HCT116 (cell line): ENCODE measurements around the gene DIAPH3. TPM values are rescaled to one million over a fixed set of nuclear protein-coding genes. Genes with fewer than 3 reads are reported as not detected.

ENCODE experiments used
- ATAC-seq: fragments of 200-7000 bp; cut with Tn5 transposase; 2 replicates; pipeline ENCODE4 v1.9.1; 2020; ENCODE audit warnings: mild to moderate bottlenecking, moderate library complexity
- BruUV-seq: library from RNA; stranded (reverse); fragments of 400-500 nt; replicated peaks from 2 replicates; lab custom pipeline; 2021; lab: Mats Ljungman, UMichigan
- CTCF ChIA-PET: fragments of 300-600 bp; sonication (Branson Sonifier 250); formaldehyde crosslinking; loops from one replicate; lab custom pipeline; 2021; ENCODE audit warnings: antibody characterized with exemption; lab: Charles Lee
- POLR2A ChIA-PET: fragments of 300-600, 350-600 bp; sonication (Branson Sonifier 250); formaldehyde crosslinking; loops from one replicate; lab custom pipeline; 2021; ENCODE audit warnings: antibody characterized with exemption; lab: Charles Lee
- RAD21 ChIA-PET, 2 experiments: fragments of 300-600 bp; sonication (Branson Sonifier 250); formaldehyde crosslinking; loops; one replicate each; lab custom pipeline; 2023; ENCODE audit warnings: low total read pairs in 2 of 2; ENCODE audit not compliant: uncharacterized antibody in 2 of 2, unreplicated experiment in 2 of 2, low non-redundant PET in 1 of 2; lab: Charles Lee
- DNase-seq: peaks from one replicate; pipeline ENCODE4 v3.0.0-alpha.2; 2010; ENCODE audit warnings: low read depth, low spot score
- H2AFZ ChIP-seq: fragments of 200-600 bp; shearing (Covaris generic), sonication (generic); 2 replicates; pipeline ENCODE4 v1.6.1; 2017; ENCODE audit warnings: low read depth, mixed run types, mixed read lengths, antibody characterized with exemption, low read length; ENCODE audit not compliant: poor library complexity, severe bottlenecking
- H3K27ac ChIP-seq: 2 replicates; pipeline ENCODE4 v1.5.1; 2012; ENCODE audit warnings: low read depth, low read length
- H3K27me3 ChIP-seq: fragments of 200-600 bp; sonication (generic); 2 replicates; pipeline ENCODE4 v1.6.1; 2016; ENCODE audit warnings: mixed run types, low read length, mixed read lengths; ENCODE audit not compliant: insufficient read depth
- H3K36me3 ChIP-seq, 2 experiments: fragments of 200-500 bp in 1 of 2; fragments of 200-600 bp in 1 of 2; sonication (Bioruptor generic) in 1 of 2; sonication (generic) in 1 of 2; 2 replicates each; pipeline versions ENCODE4 v1.5.1 to v1.6.1; 2014 to 2016; ENCODE audit warnings: low read length in 2 of 2, inconsistent platforms in 1 of 2, mixed read lengths in 1 of 2, mixed run types in 1 of 2; ENCODE audit not compliant: insufficient read depth in 2 of 2, control insufficient read depth in 1 of 2
- H3K4me1 ChIP-seq, 2 experiments: fragments of 200-600 bp in 1 of 2; sonication (generic) in 1 of 2; 2 replicates each; pipeline versions ENCODE4 v1.5.1 to v1.6.1; 2012 to 2017; ENCODE audit warnings: low read length in 2 of 2, inconsistent platforms in 1 of 2, mild to moderate bottlenecking in 1 of 2, mixed read lengths in 1 of 2, mixed run types in 1 of 2, moderate library complexity in 1 of 2; ENCODE audit not compliant: insufficient read depth in 2 of 2, control insufficient read depth in 1 of 2
- H3K4me2 ChIP-seq: fragments of 200-600 bp; sonication (generic); 2 replicates; pipeline ENCODE4 v1.6.1; 2017; ENCODE audit warnings: mixed run types, low read length, mixed read lengths
- H3K4me3 ChIP-seq, 2 experiments: fragments of 200-600 bp in 1 of 2; sonication (generic) in 1 of 2; replicated peaks in 1 of 2; 2 replicates each; pipeline ENCODE4 v1.5.1; 2011 to 2016; ENCODE audit warnings: low read length in 2 of 2, control low read depth in 1 of 2, low read depth in 1 of 2, mild to moderate bottlenecking in 1 of 2, mixed read lengths in 1 of 2, mixed run types in 1 of 2
- H3K79me2 ChIP-seq: fragments of 200-600 bp; sonication (generic); 2 replicates; pipeline ENCODE4 v1.6.1; 2017; ENCODE audit warnings: mild to moderate bottlenecking, mixed run types, low read length, moderate library complexity, mixed read lengths; ENCODE audit not compliant: insufficient read depth
- H3K9ac ChIP-seq: fragments of 200-600 bp; sonication (generic); 2 replicates; pipeline ENCODE4 v1.6.1; 2016; ENCODE audit warnings: low read length, mixed read lengths
- H3K9me2 ChIP-seq: fragments of 200-600 bp; sonication (generic), shearing (Covaris generic); 2 replicates; pipeline ENCODE4 v1.6.1; 2017; ENCODE audit warnings: mixed run types, mild to moderate bottlenecking, moderate library complexity; ENCODE audit not compliant: insufficient read depth
- H3K9me3 ChIP-seq, 2 experiments: fragments of 200-500 bp in 1 of 2; fragments of 200-600 bp in 1 of 2; sonication (Bioruptor generic) in 1 of 2; sonication (generic) in 1 of 2; 2 replicates each; pipeline ENCODE4 v1.6.1; 2014 to 2017; ENCODE audit warnings: low read length in 2 of 2, mixed read lengths in 2 of 2, inconsistent platforms in 1 of 2, low read depth in 1 of 2, mild to moderate bottlenecking in 1 of 2, mixed run types in 1 of 2, moderate library complexity in 1 of 2; ENCODE audit not compliant: control insufficient read depth in 1 of 2, insufficient read depth in 1 of 2
- H4K20me1 ChIP-seq: fragments of 200-600 bp; sonication (generic), shearing (Covaris generic); 2 replicates; pipeline ENCODE4 v1.6.1; 2017; ENCODE audit warnings: mixed run types, mild to moderate bottlenecking, moderate library complexity; ENCODE audit not compliant: insufficient read depth
- ATF3 ChIP-seq: IDR thresholded peaks from 2 replicates; pipeline ENCODE4 v1.6.1; 2012
- CTCF ChIP-seq, 3 experiments: fragments of 200-600 bp in 1 of 3; sonication (generic) in 1 of 3; IDR thresholded peaks in 2 of 3; conservative IDR thresholded peaks in 1 of 3; 2 replicates each; pipeline ENCODE4 v1.5.1; 2012 to 2017; ENCODE audit warnings: low read depth in 2 of 3, low read length in 2 of 3, antibody characterized with exemption in 1 of 3, borderline replicate concordance in 1 of 3, control low read depth in 1 of 3, mild to moderate bottlenecking in 1 of 3, mixed read lengths in 1 of 3, mixed run types in 1 of 3, moderate library complexity in 1 of 3; ENCODE audit not compliant: insufficient read depth in 1 of 3
- EGR1 ChIP-seq: IDR thresholded peaks from 2 replicates; pipeline ENCODE4 v1.6.1; 2012; ENCODE audit warnings: low read depth
- ELF1 ChIP-seq: IDR thresholded peaks from 2 replicates; pipeline ENCODE4 v1.6.1; 2012; ENCODE audit warnings: low read depth, borderline replicate concordance
- MAX ChIP-seq: IDR thresholded peaks from 2 replicates; pipeline ENCODE4 v1.6.1; 2012
- POLR2AphosphoS5 ChIP-seq: IDR thresholded peaks from 2 replicates; pipeline ENCODE4 v1.6.1; 2011; ENCODE audit warnings: mild to moderate bottlenecking, low read depth, low read length, moderate library complexity
- SP1 ChIP-seq: IDR thresholded peaks from 2 replicates; pipeline ENCODE4 v1.6.1; 2012; ENCODE audit warnings: low read depth
- SRF ChIP-seq: IDR thresholded peaks from 2 replicates; pipeline ENCODE4 v1.6.1; 2012; ENCODE audit warnings: low read depth
- YY1 ChIP-seq: IDR thresholded peaks from 2 replicates; pipeline ENCODE4 v1.6.1; 2011; ENCODE audit warnings: low read length, low read depth, moderate library complexity, mild to moderate bottlenecking; ENCODE audit not compliant: insufficient replicate concordance; ENCODE audit errors: extremely low read depth
- ZFX ChIP-seq: fragments of 450-650 bp; IDR thresholded peaks from 2 replicates; pipeline ENCODE4 v1.6.1; 2017
- ZNF274 ChIP-seq: fragments of 200-500 bp; sonication (Bioruptor generic); IDR thresholded peaks from 2 replicates; pipeline ENCODE4 v1.6.1; 2014; ENCODE audit warnings: mild to moderate bottlenecking, low read depth, low read length, inconsistent platforms
- intact Hi-C: fragments of 100-400 bp; cut with micrococcal nuclease; formaldehyde crosslinking; loops from 2 replicates; pipeline ENCODE4 v1.10.0; 2022
- total RNA-seq: library from RNA; stranded (reverse); gene quantifications from one replicate; pipeline ENCODE4 v1.2.1, GENCODE V29; 2021; ENCODE audit not compliant: unreplicated experiment

The DIAPH3 gene
- total RNA-seq, 1 experiment from 2014 or later: 22.8 TPM

GRCh38 chr13:60155978-60156377, 7.8 kb downstream of the DIAPH3 start:
- 0 out of 2 replicates have a peak, but pooled peaks cover 5% of the 10 kb centered on the region for H4K20me1 ChIP-seq
- H3K36me3 ChIP-seq: no peaks in the 10 kb centered on the region
- ATAC-seq: peak; percentile 57
- ChIA-PET CTCF (interaction anchor here (1.0 kb wide), 1 partner anchor 8 kb away, joined by 3 read pairs; no protein-coding TSS in a partner anchor), POLR2A (no interaction called here), RAD21 (no interaction called here)
- no peaks in the 10 kb centered on the region for H3K9me2 ChIP-seq
- no peak overlapping the region for H2AFZ ChIP-seq
- no peaks in the 10 kb centered on the region for H3K4me1 ChIP-seq
- H3K27me3 ChIP-seq: no peaks in the 10 kb centered on the region
- no peak overlapping the region for H3K4me2 ChIP-seq
- intact Hi-C loops: no loop called here
- H3K79me2 ChIP-seq: peaks cover 91% of the 10 kb centered on the region
- no peak overlapping the region for H3K9ac ChIP-seq
- H3K4me3 ChIP-seq: no peak overlapping the region
- BruUV-seq: no TSS peak
- TF ChIP-seq ZNF274 (no peak), ZFX (no peak), EGR1 (no peak), CTCF (IDR thresholded peaks at IDR 0.05 in 2 of 3, conservative IDR thresholded peaks at IDR 0.05 in 1 of 3; ENCODE audit: borderline replicate concordance in 1 of 3, insufficient read depth in 1 of 3, low read depth in 2 of 3, low read length in 2 of 3) (peak in 1 of 3 experiments; percentile 27; a peak in 1 of 6 replicates), SRF (no peak), MAX (no peak), POLR2AphosphoS5 (no peak)
- H3K27ac ChIP-seq: no peak overlapping the region
- no peak for DNase-seq
- H3K9me3 ChIP-seq: no peaks in the 10 kb centered on the region

GRCh38 chr13:60152904-60153303, 10.8 kb downstream of the DIAPH3 start:
- DNase-seq: no peak
- Histone ChIP-seq H3K4me2 (no peak overlapping the region), H3K9me3 (no peaks in the 10 kb centered on the region), H3K4me3 (no peak overlapping the region), H3K4me1 (no peaks in the 10 kb centered on the region), H3K36me3 (no peaks in the 10 kb centered on the region), H3K27me3 (no peaks in the 10 kb centered on the region)
- intact Hi-C loops: no loop called here
- CTCF ChIA-PET: no interaction called here
- POLR2A ChIA-PET: no interaction called here
- no peak for TF ChIP-seq SP1
- no peak for TF ChIP-seq SRF
- TF ChIP-seq YY1: no peak
- TF ChIP-seq ELF1: no peak
- TF ChIP-seq POLR2AphosphoS5: no peak
- no peak for TF ChIP-seq ATF3
- TF ChIP-seq ZFX: no peak
- TF ChIP-seq, all 23 proteins: peak for 0
- no TSS peak for BruUV-seq
- H2AFZ ChIP-seq: no peak overlapping the region
- RAD21 ChIA-PET: no interaction called here
- H3K27ac ChIP-seq: no peak overlapping the region
- no peak overlapping the region for H3K9ac ChIP-seq
- H3K9me2 ChIP-seq: no peaks in the 10 kb centered on the region
- ATAC-seq: no peak
- peaks cover 89% of the 10 kb centered on the region for H3K79me2 ChIP-seq
- 0 out of 2 replicates have a peak, but pooled peaks cover 5% of the 10 kb centered on the region for H4K20me1 ChIP-seq
